Stimulated activated naive CD8-positive, alpha-beta T cell treated with anti-CD3 and anti-CD28 coated beads, Interleukin-15, Interleukin-2, amounts not matched to agents 100 U/mL and 50 U/mL, for 24 hours (primary cell): Measurements from ENCODE around the gene SLC9A2.
A peak's percentile ranks its signal among the peaks of the same experiment; 100 is the strongest.

Experiments used
- ATAC-seq: fragments of 150-1000 bp; cut with Tn5 transposase; one replicate; pipeline ENCODE4 v1.10.0; 2021
- DNase-seq: peaks from one replicate; pipeline ENCODE4 v3.0.0; 2021

The SLC9A2 gene, protein sequence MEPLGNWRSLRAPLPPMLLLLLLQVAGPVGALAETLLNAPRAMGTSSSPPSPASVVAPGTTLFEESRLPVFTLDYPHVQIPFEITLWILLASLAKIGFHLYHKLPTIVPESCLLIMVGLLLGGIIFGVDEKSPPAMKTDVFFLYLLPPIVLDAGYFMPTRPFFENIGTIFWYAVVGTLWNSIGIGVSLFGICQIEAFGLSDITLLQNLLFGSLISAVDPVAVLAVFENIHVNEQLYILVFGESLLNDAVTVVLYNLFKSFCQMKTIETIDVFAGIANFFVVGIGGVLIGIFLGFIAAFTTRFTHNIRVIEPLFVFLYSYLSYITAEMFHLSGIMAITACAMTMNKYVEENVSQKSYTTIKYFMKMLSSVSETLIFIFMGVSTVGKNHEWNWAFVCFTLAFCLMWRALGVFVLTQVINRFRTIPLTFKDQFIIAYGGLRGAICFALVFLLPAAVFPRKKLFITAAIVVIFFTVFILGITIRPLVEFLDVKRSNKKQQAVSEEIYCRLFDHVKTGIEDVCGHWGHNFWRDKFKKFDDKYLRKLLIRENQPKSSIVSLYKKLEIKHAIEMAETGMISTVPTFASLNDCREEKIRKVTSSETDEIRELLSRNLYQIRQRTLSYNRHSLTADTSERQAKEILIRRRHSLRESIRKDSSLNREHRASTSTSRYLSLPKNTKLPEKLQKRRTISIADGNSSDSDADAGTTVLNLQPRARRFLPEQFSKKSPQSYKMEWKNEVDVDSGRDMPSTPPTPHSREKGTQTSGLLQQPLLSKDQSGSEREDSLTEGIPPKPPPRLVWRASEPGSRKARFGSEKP

DNA sequence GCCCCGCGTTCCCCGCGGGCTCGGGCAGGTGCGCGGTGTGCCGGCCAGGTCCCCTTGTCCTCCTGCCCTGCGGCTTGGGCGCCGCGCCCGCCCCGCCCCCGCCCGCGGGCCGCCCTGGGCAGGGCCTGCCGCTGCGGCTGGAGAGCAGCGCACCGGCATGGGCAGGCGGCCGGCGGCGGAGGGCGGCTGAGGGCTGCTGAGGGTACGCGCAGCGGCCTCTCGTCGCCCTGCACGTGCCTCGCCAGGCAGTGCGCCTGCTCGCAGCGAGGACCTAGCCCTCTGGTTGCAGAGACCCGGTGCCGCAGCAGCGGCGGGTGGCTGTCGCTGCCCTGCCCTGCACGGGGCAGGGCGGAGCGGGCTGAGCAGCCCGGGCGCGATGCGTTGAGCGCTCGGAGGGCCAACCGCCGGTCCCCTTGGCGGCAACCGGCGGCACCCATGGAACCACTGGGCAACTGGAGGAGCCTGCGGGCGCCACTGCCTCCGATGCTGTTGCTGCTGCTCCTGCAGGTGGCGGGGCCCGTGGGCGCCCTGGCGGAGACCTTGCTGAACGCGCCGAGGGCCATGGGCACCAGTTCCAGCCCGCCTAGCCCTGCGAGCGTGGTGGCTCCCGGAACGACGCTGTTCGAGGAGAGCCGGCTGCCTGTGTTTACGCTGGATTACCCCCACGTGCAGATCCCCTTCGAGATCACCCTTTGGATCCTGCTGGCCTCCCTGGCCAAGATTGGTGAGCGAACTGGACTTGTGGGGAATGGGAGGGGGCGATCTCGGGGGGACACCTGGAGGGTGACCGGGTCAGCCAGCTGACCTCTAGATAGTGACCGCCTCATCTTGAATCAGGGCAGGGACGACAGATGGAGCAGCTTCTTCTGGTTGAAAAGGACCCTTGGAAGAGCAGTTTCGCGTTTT, at the start of gene SLC9A2:
SLC9A2 (plus strand) TSS at position 140 of the 906 bp plus-strand sequence; CDS start at position 436, 296 bp downstream.
- peak; percentile 12 for DNase-seq
- ATAC-seq, result peak; percentile 48

DNA sequence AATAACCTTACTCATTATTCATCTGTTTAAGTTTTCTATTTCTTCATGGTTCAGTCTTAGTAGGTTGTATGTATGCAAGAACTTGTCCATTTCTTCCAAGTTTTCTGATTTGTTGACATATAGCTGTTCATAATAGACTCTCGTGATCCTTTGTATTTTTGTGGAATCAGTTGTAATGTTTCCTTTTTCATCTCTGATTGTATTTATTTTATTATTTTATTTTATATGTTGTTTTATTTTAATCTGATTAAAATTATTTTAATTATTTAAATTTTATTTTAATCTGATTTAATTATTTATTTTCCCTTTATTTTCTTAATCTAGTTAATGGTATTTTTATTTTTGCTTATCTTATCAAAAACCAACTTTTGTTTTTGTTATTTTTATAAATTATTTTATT, 43.5 kb upstream of the SLC9A2 start:
- no peak for ATAC-seq
- no peak for DNase-seq

DNA sequence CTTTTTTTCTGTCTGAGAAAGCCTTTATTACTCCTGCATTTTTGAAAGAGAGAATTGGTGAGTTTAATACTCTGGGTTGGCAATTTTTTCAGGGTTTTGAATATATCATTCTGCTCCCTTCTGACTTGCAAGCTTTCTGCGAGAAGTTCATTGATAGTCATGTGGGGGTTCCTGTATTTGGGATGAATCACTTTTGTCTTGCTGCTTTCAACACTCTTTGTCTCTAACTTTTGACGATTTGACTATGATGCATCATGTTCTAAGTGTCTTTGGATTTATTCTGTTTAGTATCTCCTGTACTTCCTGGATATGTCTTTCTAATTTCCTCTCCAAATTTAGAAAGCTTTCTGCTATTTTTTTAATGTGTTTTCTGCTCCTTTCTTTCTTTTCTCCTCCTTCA, 41.0 kb upstream of the SLC9A2 start:
- DNase-seq (no peak), ATAC-seq (no peak)

DNA sequence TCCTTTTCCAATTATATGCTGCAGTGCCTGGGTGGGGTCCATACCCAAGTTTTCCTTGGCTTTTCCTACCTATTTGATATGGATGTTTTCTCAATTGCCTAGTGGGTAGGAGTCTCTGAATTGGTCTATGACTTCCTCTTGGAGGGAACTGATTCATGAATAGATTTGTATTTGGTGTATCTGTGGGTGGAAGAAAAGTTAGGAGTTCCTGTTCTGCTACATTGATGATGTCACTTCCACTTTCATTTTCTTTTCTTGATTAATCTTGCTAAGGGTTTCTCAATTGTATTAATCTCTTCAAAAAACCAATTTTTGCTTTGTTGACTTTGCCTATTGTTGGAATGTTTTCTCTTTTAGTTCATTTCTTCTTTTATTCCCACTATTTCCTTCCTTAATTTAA, 37.4 kb upstream of the SLC9A2 start:
- DNase-seq (no peak), ATAC-seq (peak; percentile 28)

DNA sequence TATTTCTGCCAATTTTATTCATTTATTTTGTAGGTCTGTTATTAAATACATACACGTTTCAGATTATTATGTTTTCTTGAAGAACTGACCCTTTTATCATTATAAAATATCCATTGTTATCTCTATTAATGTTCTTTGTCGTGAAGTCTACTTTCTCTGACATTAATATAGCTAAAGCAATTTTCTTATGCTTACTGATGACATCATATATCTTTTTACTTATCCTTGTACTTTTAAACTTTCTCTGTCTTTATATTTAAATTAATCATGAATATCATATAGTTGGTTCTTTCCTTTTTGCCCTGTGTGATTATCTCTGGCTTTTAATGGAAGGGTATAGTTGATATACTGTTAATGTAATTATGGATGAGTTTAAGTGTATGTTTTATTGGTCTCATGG, 36.5 kb upstream of the SLC9A2 start:
- ATAC-seq (no peak), DNase-seq (no peak)

DNA sequence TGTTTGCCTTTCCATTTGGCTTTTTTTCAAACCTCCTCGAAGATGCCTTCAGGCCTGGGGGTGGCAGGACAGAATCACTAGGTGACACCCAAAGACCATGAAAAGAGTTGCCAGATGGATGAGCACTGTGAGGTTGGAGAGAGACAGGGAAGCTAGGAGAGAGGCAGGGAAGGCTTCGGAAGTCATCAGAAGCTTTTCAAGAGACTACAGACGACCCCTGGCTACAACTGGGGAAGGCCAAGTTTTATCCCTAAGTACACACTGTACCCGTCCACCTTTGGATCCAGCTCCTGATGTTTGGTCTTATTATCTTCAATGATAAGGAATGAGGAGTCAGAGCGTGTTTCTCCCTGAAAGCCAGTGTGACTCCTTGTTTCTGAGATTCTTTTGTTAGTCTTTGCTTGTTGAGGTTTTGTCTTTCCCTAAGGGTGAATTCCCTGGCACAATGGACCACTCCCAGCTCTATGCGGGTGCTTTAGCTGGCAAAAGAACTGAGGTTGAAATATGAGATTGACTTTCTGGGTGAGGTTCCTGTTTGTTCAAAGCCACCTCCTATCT, 33.4 kb upstream of the SLC9A2 start:
- DNase-seq (no peak), ATAC-seq (no peak)

DNA sequence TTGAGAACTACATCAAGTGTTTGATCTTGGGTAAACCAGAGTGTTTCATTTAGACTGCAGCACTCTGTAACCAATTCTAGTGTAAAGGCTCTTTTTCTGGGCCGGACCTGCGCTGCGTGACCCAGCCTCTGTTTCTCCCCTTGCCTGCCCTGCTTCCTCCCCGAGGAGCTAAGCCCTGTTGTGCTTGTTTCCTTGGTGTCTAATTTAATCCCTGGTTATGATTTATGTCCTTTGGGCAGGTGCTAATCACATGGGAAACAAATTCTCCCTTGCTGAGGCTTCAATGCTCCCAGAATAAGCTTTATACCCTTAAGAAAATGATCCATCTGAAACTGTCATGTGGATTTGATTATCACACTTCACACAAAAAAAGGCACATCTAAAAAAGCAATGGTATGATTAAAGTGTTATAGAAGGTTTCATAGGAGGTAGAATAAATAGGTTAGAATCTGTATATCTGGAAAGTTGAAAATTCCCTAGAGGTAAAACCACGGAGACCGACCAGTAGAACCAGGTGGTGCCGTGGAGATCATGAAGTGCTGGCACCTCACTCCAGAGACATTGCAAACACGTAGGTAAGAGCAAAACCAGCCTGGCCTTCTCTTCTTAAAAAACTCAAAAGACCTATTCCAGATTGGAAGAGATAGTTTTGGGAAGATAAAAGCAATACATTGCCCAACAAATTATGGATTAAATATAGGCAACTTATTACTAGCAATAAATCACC, 31.0 kb upstream of the SLC9A2 start:
- DNase-seq (no peak), ATAC-seq (no peak)

DNA sequence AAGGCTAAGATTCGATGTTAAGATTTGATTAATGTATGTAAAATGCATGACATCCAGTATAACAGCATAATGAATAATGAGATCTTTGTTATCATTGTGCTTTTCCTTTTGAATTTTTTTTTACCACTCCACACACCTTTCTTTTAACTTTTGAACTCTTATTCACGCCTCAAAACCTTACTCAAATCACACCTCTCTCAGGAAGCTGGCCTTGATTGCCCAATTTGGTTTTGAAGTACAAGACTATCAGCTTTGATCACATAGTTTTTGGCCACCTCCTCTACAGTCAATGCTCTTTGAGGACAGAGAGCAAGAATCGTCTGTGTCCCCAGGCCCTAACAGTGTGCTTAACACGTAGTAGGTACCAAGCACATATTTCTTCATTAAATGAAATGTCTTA, 29.9 kb upstream of the SLC9A2 start:
- no peak for ATAC-seq
- DNase-seq, result no peak

DNA sequence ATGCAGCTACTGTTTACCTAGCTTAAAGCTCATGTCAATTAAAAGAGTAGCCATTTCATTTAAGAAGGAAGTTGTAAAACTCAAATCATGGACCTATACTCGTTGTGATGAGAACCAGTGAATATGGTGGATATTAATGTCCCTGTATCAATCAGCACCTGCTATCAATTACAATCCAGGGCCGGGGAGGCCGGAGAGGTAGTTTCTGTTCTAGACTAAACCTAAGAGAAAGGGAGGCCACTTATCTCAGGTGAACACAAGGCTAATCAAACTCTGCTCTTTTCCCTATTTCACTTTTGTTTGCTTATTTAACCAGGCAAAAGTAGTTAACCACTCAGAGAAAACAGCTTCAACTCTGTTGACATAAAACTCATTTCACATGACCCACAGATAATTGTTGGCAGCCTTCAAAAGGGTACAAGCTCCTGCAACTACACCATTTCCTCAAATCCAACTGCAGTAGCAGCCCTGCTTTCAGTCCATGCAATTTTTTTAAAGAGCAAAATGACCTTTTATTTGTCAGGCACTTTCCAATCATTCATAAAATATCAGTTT, 27.8 kb upstream of the SLC9A2 start:
- ATAC-seq (no peak), DNase-seq (no peak)

DNA sequence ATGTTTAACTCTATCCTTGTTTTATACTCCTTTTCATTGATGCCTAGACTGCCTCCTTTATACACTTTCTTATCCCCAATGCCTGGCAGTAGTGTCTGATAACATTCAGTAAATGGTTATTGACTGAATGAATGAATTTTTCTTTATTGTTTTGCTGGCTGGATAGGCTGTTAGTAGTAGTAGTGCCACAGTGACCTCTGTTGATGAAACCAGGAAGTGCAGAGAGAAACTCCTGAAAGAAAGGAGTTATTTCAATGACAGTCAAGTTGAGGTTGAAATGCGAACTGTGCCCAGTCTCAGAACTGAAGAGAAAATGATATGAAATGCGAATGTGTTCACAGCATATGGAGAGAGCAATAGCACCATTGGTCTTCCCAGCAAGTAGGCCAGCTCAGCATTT, 26.8 kb upstream of the SLC9A2 start:
- ATAC-seq, result no peak

DNA sequence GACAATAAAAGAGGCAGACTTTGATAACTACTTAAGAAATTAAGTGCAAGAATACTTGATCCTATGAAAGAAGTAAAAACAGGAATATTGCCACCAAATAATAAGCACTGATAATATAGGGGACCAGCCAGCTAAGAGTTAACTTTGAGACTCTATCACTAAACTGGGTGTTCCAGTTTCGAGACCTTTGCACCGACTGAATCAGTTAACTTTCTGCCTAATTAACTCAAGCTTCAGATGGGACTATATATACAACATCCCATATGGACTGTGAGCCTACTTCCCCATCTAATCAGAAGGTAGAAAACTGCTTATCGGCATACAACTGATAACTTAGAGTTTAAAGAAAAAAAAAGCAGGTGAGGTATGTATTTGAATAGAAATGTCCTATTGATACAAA, 25.8 kb upstream of the SLC9A2 start:
- DNase-seq, result no peak
- ATAC-seq, result no peak

More for the DNA sequence above, 26.8 kb upstream of the SLC9A2 start:
- peak; percentile 19 for DNase-seq

DNA sequence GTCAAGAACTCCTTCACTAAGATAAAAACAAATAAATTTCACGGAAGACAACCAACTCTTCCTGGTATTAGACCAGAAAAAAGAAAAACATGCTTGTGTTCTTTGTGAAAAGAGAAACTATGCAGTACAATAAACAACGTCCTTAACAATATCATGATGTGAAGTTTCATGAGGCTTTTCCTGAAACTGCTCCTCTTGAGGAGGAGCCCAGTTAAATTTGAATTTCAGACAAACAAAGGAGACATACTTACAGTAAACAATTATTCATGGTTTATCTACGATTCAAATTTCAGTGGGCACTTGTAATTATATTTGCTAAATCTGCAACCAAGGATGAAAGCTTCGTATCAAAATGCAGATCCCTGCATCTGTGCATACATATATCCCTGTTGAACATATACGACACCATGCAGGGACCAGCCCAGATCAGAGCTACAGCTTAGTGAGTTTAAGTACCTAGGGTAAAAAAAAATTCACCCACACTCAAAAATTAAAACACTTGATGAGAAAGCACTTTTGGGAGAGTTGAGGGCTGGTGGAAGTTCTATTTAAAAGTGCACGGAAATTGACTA, 24.8 kb upstream of the SLC9A2 start:
- no peak for DNase-seq
- ATAC-seq, result no peak

DNA sequence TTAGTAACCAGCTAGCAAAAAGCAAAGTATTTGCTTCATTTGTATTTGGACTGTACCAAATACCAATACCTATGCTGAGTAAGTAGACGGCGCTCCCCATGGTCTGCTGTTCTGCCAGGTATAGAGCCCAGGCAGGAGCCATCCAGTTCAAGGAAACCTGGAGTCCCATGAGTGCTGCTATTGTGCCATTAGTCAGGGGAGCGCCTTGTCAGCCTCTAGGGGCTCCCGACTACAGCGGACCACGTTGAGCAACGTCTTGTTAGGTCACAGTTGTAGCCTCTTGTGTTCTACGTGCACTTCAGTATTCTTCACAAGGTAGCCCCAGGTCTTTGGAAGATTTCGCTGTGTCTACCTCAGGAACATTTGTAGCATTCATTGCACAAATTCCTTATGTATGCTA, 21.6 kb upstream of the SLC9A2 start:
- DNase-seq, result no peak
- no peak for ATAC-seq

DNA sequence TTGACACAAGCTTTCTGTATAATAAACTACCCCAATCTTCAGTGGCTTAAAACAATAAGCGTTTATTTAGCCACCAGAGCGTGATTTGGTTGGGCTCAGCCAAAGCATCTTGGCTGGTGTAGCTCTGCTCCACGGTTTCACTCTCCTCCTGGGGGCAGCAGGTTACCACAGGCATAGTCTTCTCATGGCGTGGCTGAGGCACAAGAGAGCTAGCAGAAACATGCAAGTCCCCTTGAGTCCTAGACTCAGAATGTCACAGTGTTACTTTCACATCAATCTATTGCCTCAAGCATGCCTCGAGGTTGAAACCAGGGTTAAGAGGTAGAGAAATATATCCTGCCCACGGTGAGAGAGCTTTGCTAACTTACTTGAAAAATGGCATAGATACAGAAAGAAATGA, 19.9 kb upstream of the SLC9A2 start:
- ATAC-seq, result no peak
- DNase-seq, result no peak

DNA sequence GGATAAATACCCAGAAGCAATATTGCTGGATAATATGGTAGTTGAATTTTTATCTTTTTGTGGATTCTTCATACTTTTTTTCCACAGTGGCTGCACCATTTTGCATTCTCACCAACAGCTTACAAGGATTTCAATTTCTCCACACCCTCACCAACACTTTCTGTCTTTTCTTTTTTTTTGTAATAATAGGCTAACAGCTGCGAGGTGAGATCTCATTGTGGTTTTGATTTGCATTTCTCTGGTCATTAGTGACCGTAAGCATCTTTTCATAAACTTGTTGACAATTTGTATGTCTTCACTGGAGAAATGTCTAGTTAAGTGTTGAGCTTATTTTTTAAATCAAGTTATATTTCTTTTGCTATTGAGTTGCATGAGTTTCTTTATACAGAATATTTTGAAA, 17.6 kb upstream of the SLC9A2 start:
- DNase-seq, result no peak
- ATAC-seq, result no peak

DNA sequence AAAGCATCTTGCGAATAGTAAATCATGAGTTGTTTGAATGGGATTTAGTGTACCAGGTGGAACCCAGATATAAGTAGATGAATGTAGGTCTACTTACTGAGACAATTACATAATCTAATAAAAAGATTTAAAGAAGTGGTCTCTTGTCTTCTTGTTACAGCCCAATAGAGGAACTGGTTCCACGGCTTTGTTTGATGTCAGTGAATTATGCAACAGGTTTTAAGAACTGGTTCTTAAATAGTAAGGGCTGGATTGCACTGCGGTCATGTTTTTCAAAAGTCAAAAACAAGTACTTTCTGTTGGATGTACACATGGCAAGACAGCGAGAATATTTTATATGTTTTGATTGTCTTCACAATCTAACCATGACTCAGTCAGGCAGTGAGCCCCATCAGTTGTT, 15.4 kb upstream of the SLC9A2 start:
- ATAC-seq, result no peak
- no peak for DNase-seq

DNA sequence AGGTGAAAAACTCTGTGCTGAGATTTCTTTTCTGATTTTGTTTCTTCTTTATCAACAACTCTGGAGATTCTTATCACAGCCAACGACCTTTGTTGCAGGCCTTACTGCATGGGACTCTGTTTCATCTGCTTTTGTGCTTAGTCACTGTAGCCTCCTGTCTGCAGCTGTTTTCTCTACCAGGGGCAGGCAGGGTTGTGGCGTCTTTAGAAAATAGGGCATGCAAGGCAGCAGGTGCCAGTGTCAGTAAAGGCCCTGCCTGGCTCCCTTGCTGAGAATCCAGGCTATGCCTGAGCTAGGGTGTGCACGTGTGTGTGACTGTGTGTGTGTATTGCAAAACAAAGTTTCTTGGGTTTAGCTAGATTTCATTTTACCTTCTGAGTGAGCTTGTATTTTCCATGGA, 14.6 kb upstream of the SLC9A2 start:
- ATAC-seq, result no peak
- DNase-seq, result no peak

DNA sequence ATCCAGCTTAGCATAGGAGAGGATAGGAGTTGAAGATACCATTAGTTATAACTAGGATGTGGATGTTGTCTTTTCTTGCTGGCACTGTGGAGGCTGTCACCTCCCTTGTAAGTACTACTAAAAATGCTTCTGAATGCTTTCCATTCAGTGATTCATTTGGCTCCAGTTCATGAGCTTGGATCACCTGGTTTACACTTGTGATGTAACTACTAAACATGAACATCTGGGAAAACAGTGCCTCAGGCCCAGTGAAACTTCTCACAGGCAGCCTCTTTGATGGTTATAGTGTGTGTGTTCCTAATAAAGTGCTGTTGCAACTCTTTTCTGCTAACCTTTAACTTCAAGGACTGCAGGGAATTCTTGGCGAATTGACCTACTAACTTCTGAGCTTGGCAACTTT, 13.0 kb upstream of the SLC9A2 start:
- DNase-seq, result no peak
- no peak for ATAC-seq

DNA sequence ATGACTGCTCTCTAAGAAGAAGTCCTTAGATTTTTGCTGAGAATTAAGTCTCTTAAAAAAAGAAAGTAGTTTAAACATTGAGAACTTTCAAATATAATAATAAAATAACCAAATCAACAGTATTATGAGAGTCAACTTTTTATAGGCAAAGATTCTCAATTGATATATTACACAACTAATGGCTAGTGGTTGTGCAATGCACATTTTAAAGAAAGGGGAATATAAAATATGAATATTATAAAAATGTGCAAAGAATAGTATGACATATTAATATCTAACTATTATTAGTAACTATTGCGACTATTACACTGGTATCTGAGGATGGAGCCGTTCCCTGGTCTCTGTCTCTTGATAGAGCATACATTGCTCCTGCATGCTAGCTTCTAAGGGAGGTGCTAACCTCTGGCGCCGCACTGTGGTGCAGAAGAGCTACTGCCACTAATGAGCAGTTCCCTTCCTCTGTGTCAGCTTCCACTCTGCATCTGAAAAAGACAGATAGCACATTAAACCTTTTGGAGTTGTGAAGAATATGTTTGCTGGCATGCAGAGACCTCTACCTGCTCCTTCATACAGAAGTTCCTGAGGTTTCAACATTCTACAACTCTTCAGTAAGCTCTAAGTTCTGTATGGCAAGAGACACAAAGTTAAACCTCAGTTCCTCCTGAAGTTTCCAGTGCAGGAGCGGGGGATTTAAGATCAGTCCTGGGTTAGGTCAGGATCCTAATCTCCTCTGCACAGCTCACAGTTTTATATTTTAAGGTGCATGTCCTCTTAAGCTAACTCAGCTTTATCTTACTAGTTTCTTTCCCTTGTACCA, 3.5 kb upstream of the SLC9A2 start:
- peak; percentile 56 for DNase-seq

More for the DNA sequence above, 3.5 kb upstream of the SLC9A2 start:
- ATAC-seq, result peak; percentile 69
